Keratinocyte (primary cell): ENCODE results near the gene MROH7. TPM values are rescaled to one million over a fixed set of nuclear protein-coding genes. Genes with fewer than 3 reads are reported as not detected.

Source experiments
- DNase-seq: peaks from one replicate; pipeline ENCODE4 v3.0.0-alpha.2; 2011; ENCODE audit warnings: low read depth, missing footprints, low spot score
- FAIRE-seq: peaks from 2 replicates; lab custom pipeline; 2011; peaks lifted over from hg19 to GRCh38; lab: Jason Lieb, UNC
- H2AFZ ChIP-seq: 2 replicates; pipeline ENCODE4 v1.6.0; 2012; ENCODE audit warnings: low read length, control low read depth, inconsistent platforms; ENCODE audit not compliant: control insufficient read depth
- H3K27ac ChIP-seq: 2 replicates; pipeline ENCODE4 v1.5.1; 2011; ENCODE audit warnings: low read length; ENCODE audit not compliant: control insufficient read depth, insufficient read depth
- H3K27me3 ChIP-seq: 3 replicates; pipeline ENCODE4 v1.6.0; 2011; ENCODE audit warnings: low read length; ENCODE audit not compliant: control insufficient read depth, insufficient read depth; ENCODE audit errors: extremely low read depth
- H3K36me3 ChIP-seq, 2 experiments: 2 replicates in 1 of 2; 3 replicates in 1 of 2; pipeline ENCODE4 v1.5.1; 2011; ENCODE audit warnings: low read length in 2 of 2, mild to moderate bottlenecking in 1 of 2; ENCODE audit not compliant: control insufficient read depth in 2 of 2, insufficient read depth in 2 of 2; ENCODE audit errors: extremely low read depth in 1 of 2
- H3K4me1 ChIP-seq: 3 replicates; pipeline ENCODE4 v1.5.1; 2011; ENCODE audit warnings: low read length; ENCODE audit not compliant: control insufficient read depth, insufficient read depth; ENCODE audit errors: extremely low read depth
- H3K4me2 ChIP-seq: 3 replicates; pipeline ENCODE4 v1.6.0; 2011; ENCODE audit warnings: low read depth, low read length; ENCODE audit not compliant: control insufficient read depth, insufficient read depth; ENCODE audit errors: extremely low read depth
- H3K4me3 ChIP-seq, 3 experiments: fragments of 200-600 bp in 1 of 3; sonication (generic) in 1 of 3; 2 replicates in 2 of 3; 3 replicates in 1 of 3; pipeline ENCODE4 v1.5.1; 2011 to 2016; ENCODE audit warnings: low read length in 3 of 3, mild to moderate bottlenecking in 3 of 3, control low read depth in 2 of 3, inconsistent platforms in 1 of 3, low read depth in 1 of 3, mixed read lengths in 1 of 3, mixed run types in 1 of 3, moderate library complexity in 1 of 3; ENCODE audit not compliant: control insufficient read depth in 2 of 3, insufficient read depth in 2 of 3; ENCODE audit errors: extremely low read depth in 1 of 3
- H3K79me2 ChIP-seq: 2 replicates; pipeline ENCODE4 v1.6.0; 2012; ENCODE audit warnings: low read length; ENCODE audit not compliant: control insufficient read depth, insufficient read depth
- H3K9ac ChIP-seq: 3 replicates; pipeline ENCODE4 v1.6.0; 2011; ENCODE audit warnings: low read length; ENCODE audit not compliant: control insufficient read depth, insufficient read depth; ENCODE audit errors: extremely low read depth
- H3K9me1 ChIP-seq: 3 replicates; pipeline ENCODE4 v1.6.0; 2011; ENCODE audit warnings: low read length; ENCODE audit not compliant: control insufficient read depth, insufficient read depth; ENCODE audit errors: extremely low read depth
- H3K9me3 ChIP-seq: 2 replicates; pipeline ENCODE4 v1.5.1; 2012; ENCODE audit warnings: low read depth, low read length; ENCODE audit not compliant: control insufficient read depth
- H4K20me1 ChIP-seq: 3 replicates; pipeline ENCODE4 v1.6.0; 2011; ENCODE audit warnings: low read length; ENCODE audit not compliant: control insufficient read depth, insufficient read depth; ENCODE audit errors: extremely low read depth
- CTCF ChIP-seq, 3 experiments: IDR thresholded peaks in 1 of 3; conservative IDR thresholded peaks in 1 of 3; optimal IDR thresholded peaks in 1 of 3; 2 replicates in 2 of 3; 3 replicates in 1 of 3; pipeline versions ENCODE3 to v1.5.1; 2011; ENCODE audit warnings: low read length in 3 of 3, mild to moderate bottlenecking in 3 of 3, moderate library complexity in 2 of 3, control low read depth in 1 of 3, inconsistent platforms in 1 of 3; ENCODE audit not compliant: insufficient read depth in 2 of 3; ENCODE audit errors: extremely low read depth in 1 of 3
- EZH2 ChIP-seq: IDR thresholded peaks from one replicate; pipeline ENCODE4 v1.6.1; 2012; ENCODE audit warnings: inconsistent platforms, mild to moderate bottlenecking, low read length, moderate library complexity
- dilution Hi-C: fragments of 300-500 bp; cut with MboI; formaldehyde crosslinking; loops from one replicate; pipeline ENCODE4 v1.7.0; 2020; ENCODE audit warnings: low sequenced_read_pairs; ENCODE audit not compliant: extremely low pct_ligation_motif_present
- polyA plus RNA-seq, 5 experiments: library from polyadenylated mRNA; depleted of rRNA in 3 of 5; stranded (reverse) in 3 of 5; stranded (forward) in 1 of 5; unstranded in 1 of 5; fragments of >200 nt; gene quantifications; 1 replicate in 1 of 5; 2 replicates in 3 of 5; 3 replicates in 1 of 5; pipeline versions ENCODE4 v1.2.1 to v1.2.3, GENCODE V29; 2011 to 2012; ENCODE audit warnings: missing spikeins in 2 of 5, low read depth in 1 of 5, low replicate concordance in 1 of 5

The MROH7 gene
- polyA plus RNA-seq, 1 donor (not counting 4 experiments of a cell fraction or from before 2014, with no cell fraction given): not detected

- TF ChIP-seq CTCF (optimal IDR thresholded peaks at IDR 0.05 in 1 of 3, IDR thresholded peaks at IDR 0.05 in 1 of 3, conservative IDR thresholded peaks at IDR 0.05 in 1 of 3; ENCODE audit: extremely low read depth in 1 of 3, insufficient read depth in 2 of 3, low read length in 3 of 3): no peak
- TF ChIP-seq EZH2: no peak
- Histone ChIP-seq H3K9ac (no peak overlapping the region), H4K20me1 (no peaks in the 10 kb centered on the region), H3K27ac (no peak overlapping the region), H3K9me3 (no peaks in the 10 kb centered on the region), H3K4me1 (peaks cover 5% of the 10 kb centered on the region), H3K36me3 (no peaks in the 10 kb centered on the region), H3K79me2 (no peaks in the 10 kb centered on the region), H3K4me3 (no peak overlapping the region), H3K27me3 (no peaks in the 10 kb centered on the region), H2AFZ (no peak overlapping the region), H3K9me1 (peaks cover 2% of the 10 kb centered on the region), H3K4me2 (no peak overlapping the region)
- FAIRE-seq (no peak), DNase-seq (no peak)
- dilution Hi-C loops: no loop called here
Measured at GRCh38 chr1:54610048-54610447, 31.5 kb upstream of the MROH7 start.

DNA sequence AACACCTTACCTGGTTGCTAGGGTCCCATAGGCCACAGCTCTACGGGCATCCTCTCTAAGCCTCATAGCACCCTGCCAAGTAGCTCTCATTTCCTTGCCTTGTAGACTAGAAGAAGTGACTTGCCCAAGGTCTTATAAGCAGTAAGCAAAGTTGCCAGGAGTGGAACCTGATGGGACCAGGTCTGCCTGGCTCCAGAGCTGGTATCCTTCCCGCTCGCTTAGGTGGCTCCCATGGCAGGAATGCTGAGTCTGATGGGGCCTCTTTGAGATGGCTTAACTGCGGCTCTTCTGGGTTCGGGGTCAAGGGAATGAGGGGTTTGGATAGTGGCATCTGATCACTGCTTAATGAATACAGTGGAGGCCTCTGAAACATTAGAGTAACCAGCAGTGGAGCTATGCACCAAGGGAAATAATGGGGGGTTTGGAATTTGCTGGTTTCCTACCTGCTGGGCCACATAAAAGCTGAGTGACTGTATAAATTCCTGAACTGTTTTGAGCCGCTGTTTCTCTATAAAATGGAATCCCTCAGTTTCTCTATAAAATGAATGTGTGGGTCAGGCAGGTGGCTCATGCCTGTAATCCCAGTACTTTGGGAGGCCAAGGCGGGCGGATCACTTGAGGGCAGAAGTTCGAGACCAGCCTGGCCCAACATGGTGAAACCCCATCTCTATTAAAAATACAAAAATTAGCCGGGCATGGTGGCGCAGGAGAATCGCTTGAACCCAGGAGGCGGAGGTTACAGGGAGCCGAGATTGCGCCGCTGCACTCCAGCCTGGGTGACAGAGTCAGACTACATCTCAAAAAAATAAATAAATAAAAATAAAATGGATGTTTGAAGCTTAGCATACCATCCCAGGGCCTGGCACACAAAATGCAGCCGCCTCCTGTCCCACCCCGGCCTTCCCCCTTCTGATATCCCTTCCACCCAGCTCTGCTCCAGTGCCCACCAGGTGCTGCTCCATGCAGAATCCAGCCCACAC, 30.7 kb upstream of the MROH7 start:
- no peaks in the 10 kb centered on the region for H3K27me3 ChIP-seq
- H4K20me1 ChIP-seq: no peaks in the 10 kb centered on the region
- H3K4me3 ChIP-seq: no peak overlapping the region
- no peak overlapping the region for H3K9ac ChIP-seq
- H3K9me3 ChIP-seq: no peaks in the 10 kb centered on the region
- H3K4me2 ChIP-seq: no peak overlapping the region
- no peak overlapping the region for H2AFZ ChIP-seq
- TF ChIP-seq CTCF (optimal IDR thresholded peaks at IDR 0.05 in 1 of 3, IDR thresholded peaks at IDR 0.05 in 1 of 3, conservative IDR thresholded peaks at IDR 0.05 in 1 of 3; ENCODE audit: extremely low read depth in 1 of 3, insufficient read depth in 2 of 3, low read length in 3 of 3) (no peak), EZH2 (no peak)
- peaks cover 2% of the 10 kb centered on the region for H3K9me1 ChIP-seq
- H3K27ac ChIP-seq: no peak overlapping the region
- H3K36me3 ChIP-seq: no peaks in the 10 kb centered on the region
- H3K79me2 ChIP-seq: no peaks in the 10 kb centered on the region
- DNase-seq (no peak), FAIRE-seq (no peak)
- H3K4me1 ChIP-seq: peaks cover 13% of the 10 kb centered on the region
- dilution Hi-C loops: no loop called here
